ENCODE measurements around the gene PAIP2B.
"Not testable (repeated sequence)": the region's sequence is repeated elsewhere in the genome, so short reads cannot be mapped to it uniquely, and the experiment has no call there.

The PAIP2B gene

DNA sequence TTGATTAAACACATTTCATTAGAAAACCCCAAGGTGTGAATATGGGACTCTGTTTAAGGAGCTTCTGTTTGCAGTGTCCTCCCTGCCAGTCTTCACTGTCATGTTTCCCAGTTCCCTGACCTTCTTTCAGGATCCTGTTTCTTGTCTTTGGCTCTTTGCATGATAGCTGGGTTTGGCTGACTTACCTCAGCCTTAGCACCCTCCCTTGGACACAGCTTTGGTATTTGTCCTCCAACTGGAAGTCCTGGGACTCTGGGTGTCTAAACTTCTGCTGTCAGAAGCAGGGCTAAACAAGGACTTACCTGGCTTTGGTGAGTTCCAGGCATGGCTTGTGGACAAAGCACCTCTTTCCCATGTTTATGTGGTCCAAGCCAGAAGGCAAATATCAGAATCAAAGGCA is 11.2 kb upstream of the PAIP2B start:
- no peak overlapping the region for H3K4me3 ChIP-seq (ENCODE audit: low read depth, low read length)
- TF ChIP-seq, protein P1, sequence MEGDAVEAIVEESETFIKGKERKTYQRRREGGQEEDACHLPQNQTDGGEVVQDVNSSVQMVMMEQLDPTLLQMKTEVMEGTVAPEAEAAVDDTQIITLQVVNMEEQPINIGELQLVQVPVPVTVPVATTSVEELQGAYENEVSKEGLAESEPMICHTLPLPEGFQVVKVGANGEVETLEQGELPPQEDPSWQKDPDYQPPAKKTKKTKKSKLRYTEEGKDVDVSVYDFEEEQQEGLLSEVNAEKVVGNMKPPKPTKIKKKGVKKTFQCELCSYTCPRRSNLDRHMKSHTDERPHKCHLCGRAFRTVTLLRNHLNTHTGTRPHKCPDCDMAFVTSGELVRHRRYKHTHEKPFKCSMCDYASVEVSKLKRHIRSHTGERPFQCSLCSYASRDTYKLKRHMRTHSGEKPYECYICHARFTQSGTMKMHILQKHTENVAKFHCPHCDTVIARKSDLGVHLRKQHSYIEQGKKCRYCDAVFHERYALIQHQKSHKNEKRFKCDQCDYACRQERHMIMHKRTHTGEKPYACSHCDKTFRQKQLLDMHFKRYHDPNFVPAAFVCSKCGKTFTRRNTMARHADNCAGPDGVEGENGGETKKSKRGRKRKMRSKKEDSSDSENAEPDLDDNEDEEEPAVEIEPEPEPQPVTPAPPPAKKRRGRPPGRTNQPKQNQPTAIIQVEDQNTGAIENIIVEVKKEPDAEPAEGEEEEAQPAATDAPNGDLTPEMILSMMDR (conservative IDR thresholded peaks at IDR 0.05; ENCODE audit: low read depth, low read length): no peak
- DNase-seq (ENCODE audit: low read depth): no peak

- no peak overlapping the region for H3K4me3 ChIP-seq (ENCODE audit: low read depth, low read length)
- no peak for DNase-seq (ENCODE audit: low read depth)
- TF ChIP-seq, protein P1 (conservative IDR thresholded peaks at IDR 0.05; ENCODE audit: low read depth, low read length): no peak
Observed at GRCh38 chr2:71235930-71236587, 9.2 kb upstream of the PAIP2B start.

DNA sequence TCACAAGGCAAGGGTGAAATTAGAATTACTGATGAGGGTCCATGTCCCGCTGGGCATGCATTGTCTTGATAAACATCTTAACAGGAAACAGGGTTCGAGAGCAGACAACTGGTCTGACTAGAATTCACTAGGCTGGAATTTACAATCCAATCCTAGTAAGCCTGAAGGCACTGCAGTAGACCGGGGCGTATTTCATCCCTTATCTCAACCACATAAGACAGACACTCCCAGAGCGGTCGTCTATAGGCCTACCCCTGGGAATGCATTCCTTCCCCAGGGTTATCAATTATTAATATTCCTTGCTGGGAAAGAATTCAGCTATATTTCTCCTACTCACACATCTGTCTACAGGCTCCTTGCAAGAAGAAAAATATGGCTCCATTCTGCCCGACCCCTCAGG is 6.2 kb upstream of the PAIP2B start:
- not testable (repeated sequence) for H3K4me3 ChIP-seq (ENCODE audit: low read depth, low read length); DNase-seq (ENCODE audit: low read depth)

- TF ChIP-seq, protein P1 (conservative IDR thresholded peaks at IDR 0.05; ENCODE audit: low read depth, low read length): no peak
- no peak for DNase-seq (ENCODE audit: low read depth)
- H3K4me3 ChIP-seq (ENCODE audit: low read depth, low read length): peak overlapping the region; percentile 76
Observed at GRCh38 chr2:71226096-71226964, 573 bp downstream of the PAIP2B start.

- TF ChIP-seq, protein P1 (conservative IDR thresholded peaks at IDR 0.05; ENCODE audit: low read depth, low read length): no peak
- no peak for DNase-seq (ENCODE audit: low read depth)
- H3K4me3 ChIP-seq (ENCODE audit: low read depth, low read length): no peak overlapping the region
Observed at GRCh38 chr2:71224935-71225334, 2.0 kb downstream of the PAIP2B start.

GRCh38 chr2:71224457-71224856 is 2.4 kb downstream of the PAIP2B start:
- TF ChIP-seq, protein P1 (conservative IDR thresholded peaks at IDR 0.05; ENCODE audit: low read depth, low read length): no peak
- no peak overlapping the region for H3K4me3 ChIP-seq (ENCODE audit: low read depth, low read length)
- no peak for DNase-seq (ENCODE audit: low read depth)

- DNase-seq (ENCODE audit: low read depth): peak; percentile 69
- TF ChIP-seq, protein P1 (conservative IDR thresholded peaks at IDR 0.05; ENCODE audit: low read depth, low read length): peak; percentile 70
- no peak overlapping the region for H3K4me3 ChIP-seq (ENCODE audit: low read depth, low read length)
Observed at GRCh38 chr2:71223767-71224333, 3.1 kb downstream of the PAIP2B start.
